GM23248 (cell line): Measurements from ENCODE around the gene GNAQ. TPM values are rescaled to one million over a fixed set of nuclear protein-coding genes. Genes with fewer than 3 reads are reported as not detected.

Experiments used
- DNase-seq: peaks from one replicate; pipeline ENCODE4 v3.0.0-alpha.2; 2015
- H2AFZ ChIP-seq: fragments of 200-600 bp; sonication (generic); 2 replicates; pipeline ENCODE4 v1.6.1; 2016; ENCODE audit warnings: antibody characterized with exemption
- H3F3A ChIP-seq: fragments of 200-600 bp; sonication (generic); 2 replicates; pipeline ENCODE4 v1.6.1; 2016; ENCODE audit warnings: mild to moderate bottlenecking, antibody characterized with exemption, mixed run types; ENCODE audit not compliant: insufficient read depth
- H3K27ac ChIP-seq: fragments of 200-600 bp; sonication (generic); 2 replicates; pipeline ENCODE4 v1.5.1; 2016; ENCODE audit warnings: mild to moderate bottlenecking
- H3K27me3 ChIP-seq: fragments of 200-600 bp; sonication (generic); replicated peaks from 2 replicates; pipeline ENCODE4 v1.6.1; 2016; ENCODE audit warnings: mild to moderate bottlenecking; ENCODE audit not compliant: insufficient read depth
- H3K36me3 ChIP-seq: fragments of 200-600 bp; sonication (generic); 2 replicates; pipeline ENCODE4 v1.6.1; 2016; ENCODE audit warnings: low read depth, mild to moderate bottlenecking
- H3K4me1 ChIP-seq: fragments of 200-600 bp; sonication (generic); 2 replicates; pipeline ENCODE4 v1.6.1; 2016; ENCODE audit warnings: mild to moderate bottlenecking; ENCODE audit not compliant: insufficient read depth
- H3K4me2 ChIP-seq: fragments of 200-600 bp; sonication (generic); one replicate; pipeline ENCODE4 v1.6.1; 2016; ENCODE audit warnings: mild to moderate bottlenecking; ENCODE audit not compliant: unreplicated experiment
- H3K4me3 ChIP-seq: fragments of 200-600 bp; sonication (generic); 2 replicates; pipeline ENCODE4 v1.5.1; 2016; ENCODE audit warnings: mild to moderate bottlenecking
- H3K79me2 ChIP-seq: fragments of 200-600 bp; sonication (generic); 2 replicates; pipeline ENCODE4 v1.6.1; 2016; ENCODE audit warnings: mild to moderate bottlenecking; ENCODE audit not compliant: insufficient read depth
- H3K9ac ChIP-seq: fragments of 200-600 bp; sonication (generic); 2 replicates; pipeline ENCODE4 v1.6.1; 2016; ENCODE audit warnings: mild to moderate bottlenecking
- H3K9me2 ChIP-seq: fragments of 200-600 bp; sonication (generic); 2 replicates; pipeline ENCODE4 v1.6.1; 2016; ENCODE audit warnings: mixed run types, mild to moderate bottlenecking, moderate library complexity; ENCODE audit not compliant: insufficient read depth
- H3K9me3 ChIP-seq: fragments of 200-600 bp; sonication (generic); one replicate; pipeline ENCODE4 v1.6.1; 2017; ENCODE audit warnings: low read depth
- H4K20me1 ChIP-seq: fragments of 200-600 bp; sonication (generic); 2 replicates; pipeline ENCODE4 v1.6.0; 2016; ENCODE audit not compliant: insufficient read depth
- EZH2 ChIP-seq: fragments of 200-600 bp; sonication (generic); IDR thresholded peaks from 2 replicates; pipeline ENCODE4 v1.6.1; 2018; ENCODE audit warnings: antibody characterized with exemption, mild to moderate bottlenecking; ENCODE audit not compliant: insufficient read depth, poor library complexity, severe bottlenecking
- EZH2phosphoT487 ChIP-seq: fragments of 200-600 bp; sonication (generic); IDR thresholded peaks from 2 replicates; pipeline ENCODE4 v1.6.1; 2018; ENCODE audit warnings: antibody characterized with exemption, moderate library complexity, mild to moderate bottlenecking, low read depth; ENCODE audit not compliant: insufficient read depth
- WGBS, 2 experiments: methylation state at CpG; one replicate each; pipeline ENCODE4 v1.1.6; 2015 to 2017; ENCODE audit warnings: low lambda C conversion rate in 2 of 2, low coverage in 1 of 2; ENCODE audit errors: missing lambda C conversion rate in 2 of 2; 5-methylcytosine and 5-hydroxymethylcytosine counted together
- in situ Hi-C: fragments of 300-500 bp; cut with MboI; formaldehyde crosslinking; loops from 2 replicates; pipeline ENCODE4 v1.15.0; 2020
- polyA plus RNA-seq: library from polyadenylated mRNA; unstranded; fragments of >200 nt; fragmentation: Nextera tagmentation; extraction: Ambion mirVana; gene quantifications from 2 replicates; pipeline ENCODE4 v1.2.1, GENCODE V29; 2016
- total RNA-seq: library from RNA; depleted of rRNA; stranded (reverse); fragments of >200 nt; shearing (Covaris generic); gene quantifications from 2 replicates; pipeline ENCODE4 v1.2.3, GENCODE V29; 2014

GNAQ gene
- total and polyA plus RNA-seq, 2 experiments from 2014 or later: 11.5 to 32.7 TPM

DNA sequence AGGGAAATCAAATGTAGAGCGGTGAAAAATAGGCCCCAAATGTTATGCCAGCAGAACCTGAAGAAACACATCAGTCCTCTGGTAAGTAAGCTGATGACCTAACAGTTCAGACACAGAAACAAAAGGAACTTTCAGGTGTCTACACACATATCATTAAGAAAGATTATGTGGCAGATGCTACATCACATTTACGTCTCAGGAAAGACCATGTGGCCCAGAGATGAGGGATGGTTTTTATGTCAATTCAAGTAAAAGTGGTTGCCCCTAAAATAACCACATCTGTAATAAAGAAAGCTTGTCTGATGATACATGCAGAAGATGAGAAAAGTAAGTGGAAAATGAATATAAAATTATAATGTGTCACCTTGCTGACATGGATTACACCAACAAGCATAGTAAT is 31.4 kb downstream of the GNAQ start:
- Histone ChIP-seq H2AFZ (no peak overlapping the region), H4K20me1 (0 out of 2 replicates have a peak, but pooled peaks cover 5% of the 10 kb centered on the region), H3K9ac (no peak overlapping the region), H3K79me2 (peaks cover 100% of the 10 kb centered on the region), H3K9me2 (no peaks in the 10 kb centered on the region), H3K4me3 (no peak overlapping the region), H3K9me3 (no peaks in the 10 kb centered on the region), H3K27me3 (no peaks in the 10 kb centered on the region), H3F3A (peaks cover 24% of the 10 kb centered on the region; the same call in 1 of the 2 replicates), H3K4me1 (peaks cover 31% of the 10 kb centered on the region), H3K27ac (no peak overlapping the region), H3K36me3 (no peaks in the 10 kb centered on the region), H3K4me2 (no peak overlapping the region)
- in situ Hi-C loops: no loop called here
- no peak for TF ChIP-seq EZH2phosphoT487
- TF ChIP-seq EZH2: no peak
- 96 to 99% methylated on average over 2 of the region's 2 CpGs for WGBS, 2 experiments
- DNase-seq: no peak

DNA sequence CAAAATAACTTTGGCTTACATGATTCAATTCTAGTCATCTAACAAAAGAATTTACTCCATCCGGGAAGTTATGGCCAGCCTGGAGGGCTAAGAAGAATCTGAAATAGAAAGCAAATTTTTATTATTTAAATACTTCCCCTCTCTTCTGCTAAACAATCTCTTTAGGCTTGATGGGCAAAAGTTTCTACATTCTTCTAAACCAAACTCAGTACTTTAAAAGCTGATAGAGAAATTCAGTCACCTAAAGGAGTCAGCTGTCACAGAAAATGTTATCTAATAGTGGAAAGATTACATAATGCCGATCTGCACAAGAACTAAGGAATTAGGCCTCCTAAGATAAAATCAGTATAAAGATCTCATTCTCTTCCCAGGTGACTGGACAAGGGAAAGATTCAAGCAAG is 32.4 kb downstream of the GNAQ start:
- H3F3A ChIP-seq: peaks cover 24% of the 10 kb centered on the region; the same call in 1 of the 2 replicates
- TF ChIP-seq EZH2phosphoT487: no peak
- no peak for TF ChIP-seq EZH2
- H3K27ac ChIP-seq: peak overlapping the region; percentile 17
- no peak overlapping the region for H2AFZ ChIP-seq
- H3K4me2 ChIP-seq: peak overlapping the region; percentile 24
- in situ Hi-C loops: no loop called here
- H3K79me2 ChIP-seq: peaks cover 100% of the 10 kb centered on the region
- no peaks in the 10 kb centered on the region for H3K9me2 ChIP-seq
- H3K36me3 ChIP-seq: no peaks in the 10 kb centered on the region
- H3K27me3 ChIP-seq: no peaks in the 10 kb centered on the region
- H3K4me3 ChIP-seq: peak overlapping the region; percentile 14; the same call in 1 of the 2 replicates
- WGBS, 2 experiments: 68 to 72% methylated on average over 2 of the region's 2 CpGs
- peaks cover 5% of the 10 kb centered on the region; the same call in 1 of the 2 replicates for H4K20me1 ChIP-seq
- no peak overlapping the region for H3K9ac ChIP-seq
- DNase-seq: peak; percentile 37
- no peaks in the 10 kb centered on the region for H3K9me3 ChIP-seq
- peaks cover 31% of the 10 kb centered on the region for H3K4me1 ChIP-seq

DNA sequence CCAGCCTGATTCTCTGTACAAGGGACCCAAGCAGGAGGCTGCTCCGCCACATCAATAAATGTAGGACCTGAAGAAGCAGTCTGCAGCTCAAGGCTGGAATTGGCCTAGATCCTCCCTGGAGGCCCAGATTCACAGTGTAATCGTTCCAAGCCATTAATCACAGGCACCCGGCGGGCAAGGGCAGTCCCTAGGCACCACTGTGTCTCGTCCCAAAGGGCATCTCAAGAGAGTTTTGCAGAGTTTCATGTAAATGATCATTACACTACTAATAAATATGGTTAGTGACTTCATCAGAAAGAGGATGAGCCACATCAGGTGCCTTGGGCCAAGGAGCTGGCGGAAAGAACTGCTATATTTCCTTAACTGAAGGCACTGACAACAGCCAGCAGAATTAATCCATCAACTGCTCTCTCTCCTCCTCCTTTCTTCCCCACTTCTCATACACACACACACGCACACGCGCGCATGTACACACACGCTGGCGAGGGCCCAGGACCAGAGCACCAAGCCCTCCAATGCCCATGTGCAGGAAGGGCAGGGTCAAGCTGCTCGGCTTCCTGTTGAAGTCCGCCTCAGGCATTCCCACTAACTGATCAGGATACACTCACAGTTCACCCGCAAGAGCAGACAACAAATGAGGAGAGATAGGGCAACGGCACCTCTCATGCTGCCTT is 33.9 kb downstream of the GNAQ start:
- H3K79me2 ChIP-seq: peaks cover 100% of the 10 kb centered on the region
- DNase-seq: no peak
- H3K36me3 ChIP-seq: no peaks in the 10 kb centered on the region
- peaks cover 21% of the 10 kb centered on the region; the same call in 1 of the 2 replicates for H3F3A ChIP-seq
- peaks cover 5% of the 10 kb centered on the region; the same call in 1 of the 2 replicates for H4K20me1 ChIP-seq
- no peaks in the 10 kb centered on the region for H3K9me2 ChIP-seq
- 93 to 95% methylated on average over 16 of the region's 16 CpGs for WGBS, 2 experiments
- no peak overlapping the region for H3K4me2 ChIP-seq
- in situ Hi-C loops: no loop called here
- H3K9me3 ChIP-seq: no peaks in the 10 kb centered on the region
- no peak overlapping the region for H3K27ac ChIP-seq
- H3K4me1 ChIP-seq: peaks cover 31% of the 10 kb centered on the region
- no peaks in the 10 kb centered on the region for H3K27me3 ChIP-seq
- no peak overlapping the region for H3K9ac ChIP-seq
- TF ChIP-seq EZH2phosphoT487 (no peak), EZH2 (no peak)
- H2AFZ ChIP-seq: no peak overlapping the region
- H3K4me3 ChIP-seq: no peak overlapping the region

DNA sequence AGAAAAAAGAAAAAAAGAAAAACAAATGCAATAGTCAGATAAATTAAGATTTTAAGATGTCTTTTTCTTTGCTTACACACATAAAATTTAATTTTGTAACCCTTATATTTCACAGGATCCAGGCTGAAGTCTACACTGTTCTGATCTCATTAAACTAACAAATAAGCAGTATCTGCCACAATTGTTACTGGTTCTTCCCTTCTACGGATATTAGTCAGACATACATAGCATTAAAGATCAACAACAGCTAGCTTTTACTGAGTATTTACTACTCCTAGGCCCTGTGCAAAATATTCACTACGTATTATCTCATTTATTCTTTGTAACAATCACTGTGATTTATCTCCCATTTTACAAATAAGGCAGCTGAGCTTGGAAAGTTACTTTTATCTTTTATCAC is 34.9 kb downstream of the GNAQ start:
- in situ Hi-C loops: no loop called here
- no peaks in the 10 kb centered on the region for H3K9me2 ChIP-seq
- no peak overlapping the region for H3K27ac ChIP-seq
- H3K9ac ChIP-seq: no peak overlapping the region
- DNase-seq: no peak
- H2AFZ ChIP-seq: no peak overlapping the region
- peaks cover 21% of the 10 kb centered on the region for H3K4me1 ChIP-seq
- H3K4me2 ChIP-seq: no peak overlapping the region
- no peaks in the 10 kb centered on the region for H3K36me3 ChIP-seq
- H3K27me3 ChIP-seq: no peaks in the 10 kb centered on the region
- H3F3A ChIP-seq: peaks cover 11% of the 10 kb centered on the region; the same call in 1 of the 2 replicates
- peaks cover 5% of the 10 kb centered on the region; the same call in 1 of the 2 replicates for H4K20me1 ChIP-seq
- 99 to 100% methylated on average over 2 of the region's 2 CpGs for WGBS, 2 experiments
- no peaks in the 10 kb centered on the region for H3K9me3 ChIP-seq
- no peak overlapping the region for H3K4me3 ChIP-seq
- TF ChIP-seq EZH2phosphoT487 (no peak), EZH2 (no peak)
- H3K79me2 ChIP-seq: peaks cover 100% of the 10 kb centered on the region
